Stimulated activated naive CD8-positive, alpha-beta T cell treated with anti-CD3 and anti-CD28 coated beads, Interleukin-15, Interleukin-2, amounts not matched to agents 100 U/mL and 50 U/mL, for 24 hours (primary cell): ENCODE data around the gene POU2AF3.

Experiments
- ATAC-seq: fragments of 150-1000 bp; cut with Tn5 transposase; one replicate; pipeline ENCODE4 v1.10.0; 2021
- DNase-seq: peaks from one replicate; pipeline ENCODE4 v3.0.0; 2021

POU2AF3 gene

DNA sequence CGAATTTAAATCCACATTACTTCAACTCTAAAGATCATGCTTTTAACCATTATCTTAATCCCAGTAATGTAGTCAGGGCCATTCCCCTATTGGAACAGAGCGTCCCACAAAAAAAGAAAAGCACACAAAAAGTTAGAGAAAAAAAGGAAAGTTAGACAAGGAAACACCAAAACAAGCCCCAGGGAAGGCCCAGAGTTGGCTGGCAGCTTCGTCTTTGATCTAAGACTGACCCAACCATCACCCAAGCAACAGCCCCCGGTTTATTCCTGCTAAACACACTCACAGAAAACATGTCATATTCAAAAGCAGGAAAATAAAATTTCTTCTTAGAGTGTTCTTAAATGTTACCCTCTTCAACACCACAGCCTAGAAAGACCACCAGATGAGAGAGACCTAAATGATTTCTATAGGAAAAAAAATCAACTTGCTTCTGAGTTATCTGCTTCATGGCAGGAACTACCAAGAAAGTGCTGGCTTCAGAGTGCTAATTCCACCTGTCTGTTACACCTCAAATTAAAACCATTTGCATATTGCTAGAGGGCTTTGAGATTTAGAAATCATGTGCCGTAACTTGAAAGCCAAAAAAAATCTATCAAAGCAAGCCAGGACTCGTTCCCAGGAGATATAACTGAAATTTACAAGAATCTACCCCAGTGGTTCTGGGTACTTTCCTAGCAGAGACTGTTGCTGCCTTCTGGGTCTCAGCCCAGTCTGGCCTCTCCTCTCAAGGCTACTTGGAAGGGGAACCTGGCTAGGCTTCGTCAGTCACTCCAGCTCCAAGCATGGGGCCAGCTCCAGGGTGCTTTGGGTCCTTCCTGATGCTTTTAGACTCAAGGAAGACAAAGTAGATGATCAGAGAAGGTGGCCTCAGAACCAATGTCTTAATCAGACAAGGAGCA is 31.2 kb downstream of the POU2AF3 start:
- no peak for ATAC-seq

DNA sequence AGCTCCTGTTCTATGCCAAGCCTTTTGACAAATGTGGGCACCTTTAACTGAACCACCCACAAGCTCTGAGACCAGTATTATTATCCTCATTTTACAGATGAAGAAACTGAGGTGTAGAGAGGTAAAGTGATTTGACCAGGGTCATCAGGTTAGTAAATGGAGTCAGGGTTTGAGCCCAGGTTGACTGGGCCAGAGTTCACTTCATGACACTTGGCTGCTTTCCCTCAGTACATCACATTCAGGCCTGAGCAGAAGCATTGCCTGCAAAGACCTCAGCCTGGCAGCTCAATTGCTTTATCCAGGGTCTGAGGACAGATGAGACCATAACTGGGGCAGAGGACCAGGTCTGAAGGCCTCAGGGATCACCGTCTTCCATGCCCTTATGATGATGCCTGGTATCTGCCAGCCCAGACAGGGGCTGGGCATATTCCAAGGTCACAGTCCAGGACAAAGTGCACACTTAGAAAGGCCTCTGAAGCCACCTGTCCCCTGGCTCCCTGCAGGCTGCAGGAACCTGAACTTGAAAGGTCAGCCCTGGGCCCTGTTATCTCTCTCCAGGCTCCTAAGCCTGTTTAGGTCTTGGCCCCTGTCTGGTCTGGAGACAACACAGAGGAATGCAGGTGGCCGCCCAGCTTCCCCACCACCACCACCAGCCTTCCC is 32.0 kb downstream of the POU2AF3 start:
- ATAC-seq (no peak), DNase-seq (no peak)

More for the DNA sequence above, 31.2 kb downstream of the POU2AF3 start:
- no peak for DNase-seq

DNA sequence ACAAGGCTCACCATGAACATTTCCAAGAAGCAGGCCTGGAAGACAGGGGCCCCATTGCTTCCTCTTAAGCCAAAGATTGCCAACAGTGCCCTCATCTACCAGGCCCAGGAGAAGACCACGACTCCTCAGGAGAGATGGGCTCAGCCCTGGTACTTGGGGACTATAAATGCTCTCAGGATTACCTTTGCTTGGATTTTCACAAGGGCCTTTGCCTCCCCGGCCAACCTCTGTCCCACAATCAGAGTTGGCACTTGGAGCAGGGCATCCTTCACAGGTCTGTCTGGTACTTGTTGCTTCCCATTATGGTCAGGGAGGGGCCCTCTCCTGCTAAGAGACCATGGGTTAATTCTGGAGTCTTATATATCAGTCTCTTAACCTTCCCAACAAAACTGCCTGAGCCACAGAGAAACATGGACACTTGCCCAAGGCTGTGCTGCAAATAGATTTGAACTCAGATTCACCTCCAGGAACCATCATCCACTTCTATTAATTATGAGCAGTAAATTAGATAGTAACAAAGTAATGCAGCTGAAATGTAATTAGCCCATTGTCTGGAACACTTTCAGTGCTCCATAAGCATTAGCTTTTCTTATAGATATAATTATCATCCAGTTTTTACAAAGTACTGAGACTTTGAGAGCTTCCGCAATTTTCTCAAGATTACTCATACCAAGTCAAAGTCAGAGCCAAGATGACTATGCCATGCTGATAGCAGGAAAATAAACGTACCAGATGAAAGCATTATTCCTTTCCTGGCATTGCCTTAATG is 33.5 kb downstream of the POU2AF3 start:
- DNase-seq: no peak
- ATAC-seq: no peak

DNA sequence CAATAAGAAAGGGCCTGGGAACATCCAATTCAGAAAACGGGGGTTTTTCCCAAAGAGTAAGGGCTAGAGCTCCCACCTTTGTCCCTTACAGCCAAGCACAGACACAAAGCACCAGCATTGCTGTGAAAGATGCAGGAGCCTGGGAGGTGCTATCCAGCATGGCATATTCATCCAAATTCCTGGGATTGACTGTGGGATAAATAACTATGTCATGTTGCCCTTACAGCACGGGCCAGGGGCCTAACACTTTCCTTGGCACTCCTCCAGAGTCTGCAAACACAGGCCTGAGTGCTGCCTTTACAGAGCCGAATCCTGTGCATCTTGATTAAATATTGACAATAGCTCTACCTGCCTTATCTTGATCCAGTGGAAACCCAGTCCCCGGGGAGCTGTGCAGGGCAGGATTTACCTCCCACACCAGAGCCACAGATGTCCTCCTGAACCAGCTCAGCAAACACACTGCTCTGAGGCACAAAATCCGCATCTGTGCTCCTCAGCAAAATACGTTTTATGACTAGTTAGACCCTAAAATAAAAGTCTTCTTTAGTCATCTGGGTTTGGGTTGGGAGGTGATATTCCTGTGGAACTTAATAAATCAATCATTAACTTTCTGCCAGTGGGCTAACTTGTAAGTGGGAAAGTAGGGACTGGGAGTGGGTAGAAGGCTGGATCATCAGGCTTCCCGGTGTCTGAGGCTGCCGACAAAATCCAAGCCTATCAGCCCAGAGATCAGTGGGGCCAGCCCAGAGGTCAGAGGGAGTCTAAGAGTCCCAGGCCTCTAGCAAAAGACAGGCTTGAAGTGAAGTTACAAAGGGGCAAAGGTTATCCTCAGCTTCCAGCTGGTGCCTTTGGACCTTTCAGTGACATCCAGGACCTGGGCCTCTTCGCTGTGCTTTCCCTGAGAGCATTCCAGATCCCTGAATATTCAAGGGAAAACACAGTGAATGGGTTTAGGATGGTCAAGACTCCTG is 36.5 kb downstream of the POU2AF3 start:
- no peak for DNase-seq

DNA sequence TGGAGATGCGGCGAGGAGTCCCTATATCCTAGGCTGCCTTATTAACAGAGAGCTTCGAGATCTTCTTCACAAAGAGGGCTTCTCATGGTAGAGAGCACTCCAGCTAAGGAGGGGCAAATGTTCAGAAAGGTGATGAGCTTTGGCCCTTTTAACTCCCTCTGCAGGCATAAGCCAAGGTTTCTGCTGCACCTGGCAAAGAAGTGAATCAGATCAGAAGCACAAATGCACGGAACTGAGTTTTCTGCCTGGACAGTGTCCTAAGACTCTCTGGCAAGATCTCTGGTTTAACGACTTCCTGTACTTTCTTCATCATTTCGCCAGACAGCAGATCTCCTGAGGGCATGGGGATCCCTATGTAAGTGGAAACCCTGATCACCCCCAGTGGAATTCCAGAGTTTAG is 37.2 kb downstream of the POU2AF3 start:
- DNase-seq (no peak), ATAC-seq (no peak)

More for the DNA sequence above, 36.5 kb downstream of the POU2AF3 start:
- ATAC-seq: no peak

DNA sequence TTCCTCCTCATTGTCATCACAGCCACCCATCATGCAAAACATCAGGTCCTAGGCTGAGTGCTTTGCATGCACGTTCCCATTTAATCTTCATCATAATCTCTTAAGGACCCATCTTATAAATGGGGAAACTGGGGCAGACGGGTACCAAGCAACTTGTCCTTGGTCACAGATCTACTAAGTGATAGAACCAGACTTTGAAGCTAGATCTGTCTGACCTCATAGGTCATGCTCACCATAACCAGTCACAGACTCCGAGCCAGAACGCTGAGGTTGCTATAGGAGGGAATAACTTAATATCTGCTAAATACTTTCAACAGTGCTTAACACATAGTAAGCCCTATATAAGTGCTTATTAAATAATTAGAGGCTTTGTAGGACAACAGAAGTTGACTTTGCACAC is 37.7 kb downstream of the POU2AF3 start:
- no peak for ATAC-seq
- DNase-seq: no peak

DNA sequence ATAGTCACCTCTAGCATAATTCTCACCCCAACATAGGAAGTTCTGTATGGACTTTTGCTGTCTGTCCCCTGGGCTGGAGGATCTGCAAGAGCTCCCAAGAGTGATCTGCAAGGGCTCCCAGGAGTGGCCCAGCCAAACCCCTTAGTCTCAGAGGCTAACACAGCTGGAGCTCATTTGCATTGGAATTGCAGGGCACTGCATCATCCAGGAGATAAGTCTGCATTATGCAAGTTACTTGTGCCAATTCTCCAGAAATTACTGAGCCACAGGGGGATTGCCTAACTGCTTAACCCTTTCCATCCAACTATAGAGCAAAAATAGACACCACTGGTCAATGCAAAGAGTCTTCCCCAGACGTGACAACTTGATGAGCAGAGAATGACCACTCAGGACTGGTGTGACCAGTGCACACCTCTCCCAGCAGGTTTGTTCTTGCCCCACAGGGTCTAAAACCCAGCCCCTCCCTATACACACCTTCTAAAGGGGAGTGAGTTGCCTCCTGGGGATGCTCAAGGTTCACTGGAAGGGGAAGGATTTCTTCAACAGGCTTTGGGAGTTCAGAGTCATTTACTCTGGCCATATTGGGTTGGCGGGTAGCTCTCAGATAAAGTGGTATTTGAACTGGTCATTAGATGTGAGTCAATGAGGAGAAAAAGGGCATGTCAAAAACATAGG is 38.4 kb downstream of the POU2AF3 start:
- ATAC-seq (no peak), DNase-seq (no peak)

DNA sequence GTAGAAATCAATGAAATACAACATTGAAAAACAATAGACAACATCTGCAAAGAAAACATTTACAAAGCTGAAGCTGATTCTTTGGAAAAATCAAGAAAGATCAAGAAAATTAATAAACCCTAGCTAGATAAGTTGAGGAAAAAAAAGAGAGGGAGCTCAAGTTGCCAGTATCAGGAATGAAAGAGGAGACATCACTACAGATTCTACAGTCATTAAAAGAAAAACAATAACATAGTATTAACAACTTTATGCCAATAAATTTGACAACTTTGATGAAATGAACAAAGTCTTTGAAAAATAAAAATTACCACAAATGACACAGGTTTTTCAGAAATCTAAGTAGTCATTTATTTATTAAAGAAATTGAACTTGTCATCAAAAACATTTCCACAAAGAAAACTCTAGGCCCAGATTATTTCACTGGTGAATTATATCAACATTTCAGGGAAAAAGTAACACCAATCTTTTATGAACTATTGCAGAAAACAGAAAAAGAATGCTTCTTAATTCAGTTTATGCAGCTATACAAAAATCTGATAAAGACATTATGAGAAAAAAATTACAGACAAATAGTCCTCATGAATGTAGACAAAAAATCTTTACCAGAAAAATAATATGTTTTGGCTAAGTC is 41.5 kb downstream of the POU2AF3 start:
- no peak for ATAC-seq

DNA sequence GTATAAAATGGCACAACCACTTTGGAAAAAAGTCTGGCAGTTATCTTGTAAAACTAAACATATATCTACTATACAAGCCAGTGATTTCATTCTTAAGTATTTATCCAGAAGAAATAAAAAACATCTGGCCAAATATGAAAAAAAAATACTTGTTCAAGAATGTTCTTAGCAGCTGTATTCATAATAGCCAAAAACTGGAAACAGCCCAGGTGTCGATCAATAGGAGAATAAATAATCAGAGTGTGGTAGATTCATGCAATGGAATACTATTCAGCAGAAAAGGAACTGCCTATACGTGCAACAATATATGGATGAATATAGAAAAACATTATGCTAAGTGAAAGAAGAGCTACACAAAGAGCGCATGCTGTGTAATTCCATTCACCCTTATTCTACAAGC is 44.0 kb downstream of the POU2AF3 start:
- DNase-seq (no peak), ATAC-seq (no peak)

More for the DNA sequence above, 41.5 kb downstream of the POU2AF3 start:
- no peak for DNase-seq

DNA sequence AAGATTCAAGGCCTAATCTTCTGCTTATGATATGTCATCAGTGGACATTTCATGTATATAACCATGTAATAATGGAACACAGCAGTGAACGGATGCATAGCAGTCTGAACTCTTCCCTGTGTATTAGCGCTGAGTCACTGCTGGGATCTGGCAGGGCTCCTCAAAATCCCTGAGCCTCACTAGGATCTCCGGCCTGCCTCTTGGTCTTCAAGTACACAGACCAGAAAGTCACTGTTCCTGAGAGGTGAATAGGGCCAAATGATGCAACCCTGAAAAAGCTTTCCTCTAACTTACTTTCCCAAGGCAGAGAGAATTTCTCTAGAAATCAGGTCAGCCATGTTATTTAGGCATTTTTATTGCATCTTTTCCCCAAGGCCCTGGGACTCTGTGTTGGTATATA is 45.7 kb downstream of the POU2AF3 start:
- no peak for DNase-seq
- ATAC-seq: no peak

DNA sequence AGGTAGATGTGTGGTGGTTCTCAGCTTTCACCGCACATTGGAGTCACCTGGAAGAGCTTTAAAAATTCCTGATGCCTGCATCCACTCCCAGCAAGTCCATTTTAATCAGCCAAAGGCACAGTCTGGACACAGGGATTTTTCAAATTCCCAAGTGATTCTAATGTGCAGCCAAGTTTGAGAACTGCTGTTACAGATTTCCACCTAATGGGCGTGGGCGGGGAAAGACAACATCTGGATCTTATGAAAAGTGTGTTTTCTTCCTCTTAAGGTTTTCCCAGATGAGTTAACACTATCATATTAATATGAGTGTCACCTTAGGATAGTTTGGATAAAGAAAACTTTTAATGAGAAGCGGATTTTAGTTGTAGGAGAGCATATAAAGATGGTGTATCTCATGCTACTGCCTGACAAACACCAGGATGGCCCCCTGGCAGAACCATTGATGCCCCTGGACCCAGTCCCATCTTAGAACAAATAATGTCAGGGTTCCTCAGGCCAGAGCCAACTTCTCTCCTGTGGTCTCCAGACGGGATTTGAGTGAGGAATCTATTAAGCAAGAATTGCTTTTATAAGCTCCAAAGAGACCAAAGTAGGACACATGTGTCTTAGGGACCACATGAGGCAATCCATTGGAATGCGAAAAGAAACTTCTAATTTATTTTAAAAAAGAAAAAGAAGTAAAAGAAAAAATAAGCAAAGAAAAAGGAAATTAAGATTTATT is 48.8 kb downstream of the POU2AF3 start:
- no peak for DNase-seq
- ATAC-seq: no peak

DNA sequence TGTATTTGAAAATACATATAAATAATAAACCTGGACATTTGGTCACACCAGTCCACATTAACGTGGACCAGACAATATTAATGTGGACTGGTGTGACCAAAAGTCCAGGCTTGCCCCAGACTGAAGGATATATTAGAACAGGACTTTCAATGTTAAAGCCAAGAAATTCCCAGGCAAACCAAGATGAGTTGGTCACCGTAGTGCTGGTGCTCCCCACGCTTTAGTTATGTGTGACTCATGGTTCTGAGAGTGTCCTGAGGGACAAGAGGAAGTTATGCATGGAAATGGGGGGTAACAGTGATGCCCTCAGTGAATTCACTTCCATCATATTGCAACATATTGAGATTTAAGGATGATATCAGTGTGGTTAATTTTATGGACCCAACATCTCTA is 49.4 kb downstream of the POU2AF3 start:
- DNase-seq (no peak), ATAC-seq (no peak)

DNA sequence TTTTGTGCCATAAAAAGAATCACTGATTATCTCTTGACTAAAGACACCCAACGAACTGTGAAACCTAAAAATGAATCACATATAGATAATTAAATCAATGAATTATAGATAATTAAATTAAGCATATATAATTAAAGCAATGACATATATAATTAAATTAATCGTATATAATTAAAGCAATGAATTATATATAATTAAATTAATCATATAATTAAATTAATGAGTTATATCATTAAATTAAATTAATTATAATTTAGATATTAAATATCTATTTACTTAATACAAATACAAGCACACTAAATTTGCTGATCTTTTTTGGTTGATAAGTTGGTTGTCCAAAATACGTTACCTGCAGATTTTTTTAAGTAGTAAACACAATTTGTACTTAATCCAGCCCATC is 49.8 kb downstream of the POU2AF3 start:
- ATAC-seq: no peak
- DNase-seq: no peak

DNA sequence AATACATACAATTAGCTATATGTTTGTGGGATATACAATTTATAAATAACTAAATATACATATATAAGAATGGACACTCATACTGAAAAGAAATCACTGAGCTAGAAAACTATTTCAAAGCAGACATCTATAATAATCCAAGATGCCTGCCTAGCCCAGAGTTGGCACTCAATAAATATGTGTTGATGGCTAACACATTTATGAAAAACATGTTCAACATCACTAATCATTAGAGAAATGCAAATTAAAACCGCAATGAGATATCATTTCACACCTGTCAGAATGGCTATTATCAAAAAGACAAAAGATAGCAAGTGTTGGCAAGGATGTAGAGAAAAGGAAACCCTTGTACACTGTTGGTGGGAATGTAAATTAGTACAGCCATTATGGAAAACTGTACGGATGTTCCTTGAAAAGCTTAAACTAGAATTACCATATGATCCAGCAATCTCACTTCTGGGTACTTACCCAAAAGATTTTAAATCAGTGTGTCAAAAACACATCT is 50.9 kb downstream of the POU2AF3 start:
- no peak for DNase-seq
- ATAC-seq: no peak

DNA sequence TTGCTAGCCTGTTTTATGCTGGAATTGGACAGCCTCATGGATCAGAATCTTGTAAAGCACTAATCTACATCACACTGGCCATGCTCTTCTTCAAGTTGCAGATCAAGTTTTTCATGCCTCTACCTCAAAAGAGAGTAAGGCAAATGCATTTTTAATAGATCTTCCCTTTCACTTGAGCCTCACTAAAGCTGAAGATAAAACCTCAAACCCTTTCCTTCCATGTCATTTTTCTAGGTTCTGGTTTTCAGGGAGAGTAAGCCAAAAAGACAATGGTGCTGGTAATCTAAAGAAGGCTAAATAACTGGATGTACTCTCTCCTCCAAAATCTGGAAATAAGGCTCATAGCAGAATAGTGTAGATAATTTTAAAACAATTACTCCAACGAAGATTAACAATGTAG is 52.5 kb downstream of the POU2AF3 start:
- ATAC-seq: no peak
- no peak for DNase-seq

DNA sequence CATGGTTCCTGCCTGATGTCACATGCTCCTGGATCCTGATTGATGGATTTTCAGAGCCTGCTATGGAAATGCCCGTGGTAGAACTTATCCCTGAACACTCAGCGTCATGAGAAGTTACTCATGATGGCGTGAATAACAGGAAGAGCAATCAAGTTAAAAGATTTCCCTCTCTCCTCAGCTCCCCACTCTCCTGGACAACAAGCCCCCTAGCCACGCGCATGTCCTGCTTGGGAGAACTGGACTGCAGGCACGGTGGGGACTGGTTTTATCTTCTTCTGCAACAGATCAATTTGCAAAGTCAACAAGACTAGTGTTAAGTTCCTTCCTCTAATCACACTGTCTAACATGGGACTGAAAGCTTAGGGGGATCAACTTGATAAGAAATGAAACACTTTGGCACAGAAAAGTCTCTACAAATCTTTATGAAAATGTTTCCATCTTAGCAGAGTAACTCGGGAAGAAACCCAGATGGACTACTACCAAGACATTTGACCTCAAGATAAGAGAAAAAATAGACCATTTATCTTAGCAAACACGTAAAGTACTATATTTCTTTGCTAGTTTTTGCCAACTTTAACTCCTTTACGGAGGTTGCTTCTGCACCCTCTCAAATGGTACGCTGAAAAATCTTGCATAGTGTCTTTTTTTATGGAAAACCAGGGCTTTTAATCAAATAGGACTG is 53.2 kb downstream of the POU2AF3 start:
- ATAC-seq (no peak), DNase-seq (no peak)

DNA sequence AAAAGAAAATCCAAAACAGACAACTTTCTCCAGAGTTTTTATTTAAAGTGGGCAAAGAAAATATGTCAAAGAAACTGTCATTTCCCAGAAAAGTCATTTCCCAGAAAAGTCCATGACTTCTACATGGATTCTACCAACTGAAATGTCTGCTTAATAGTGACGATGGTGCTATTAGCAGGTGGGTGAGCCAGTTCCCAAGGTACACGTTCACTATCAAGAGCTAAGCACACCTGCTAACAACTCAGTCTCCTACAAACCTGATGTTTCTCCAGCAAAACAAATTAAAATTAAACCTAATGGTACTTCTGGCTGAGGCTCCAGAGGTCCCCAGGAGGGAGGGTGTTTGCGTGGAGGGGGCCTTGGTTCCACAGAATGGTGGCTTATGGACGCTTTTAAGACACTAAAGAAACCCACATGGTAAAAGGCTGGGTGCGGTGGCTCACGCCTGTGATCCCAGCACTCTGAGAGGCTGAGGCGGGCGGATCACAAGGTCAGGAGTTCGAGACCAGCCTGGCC is 53.9 kb downstream of the POU2AF3 start:
- no peak for ATAC-seq
- DNase-seq: no peak

DNA sequence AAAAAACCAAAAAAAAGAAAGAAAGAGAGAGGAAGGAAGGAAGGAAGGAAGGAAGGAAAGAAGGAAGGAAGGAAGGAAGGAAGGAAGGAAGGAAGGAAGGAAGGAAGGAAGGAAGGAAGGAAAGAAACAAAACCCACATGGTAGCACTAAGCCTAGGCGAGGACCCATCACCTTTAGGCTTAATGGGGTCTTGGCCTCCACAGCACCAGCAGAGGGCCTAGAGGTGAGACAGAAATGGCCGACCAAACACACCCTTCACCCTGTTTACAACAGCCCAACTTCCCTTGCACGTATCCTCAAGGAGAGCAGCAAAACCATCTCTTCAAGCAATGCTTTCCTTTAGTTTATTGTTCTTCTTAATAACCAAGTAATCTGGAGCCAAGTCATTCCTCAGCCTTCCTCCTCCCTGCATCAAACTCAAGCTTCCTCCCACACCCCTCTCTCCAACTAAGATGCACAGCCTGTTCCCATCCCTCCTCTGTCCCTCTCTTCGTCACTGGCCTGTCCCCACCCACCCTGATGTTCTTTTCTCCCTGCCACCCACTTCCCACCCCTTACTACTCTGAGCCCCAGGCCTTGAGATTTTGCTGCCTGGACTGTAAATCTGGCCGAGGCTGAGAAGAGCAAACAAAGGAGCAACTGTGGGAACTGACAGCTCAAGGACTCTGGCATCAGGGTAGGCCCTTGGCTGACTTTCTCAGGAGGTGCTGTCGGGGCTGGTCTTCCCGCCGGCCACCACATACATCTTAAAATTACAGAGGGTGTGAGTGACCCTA is 54.8 kb downstream of the POU2AF3 start:
- DNase-seq: no peak
- ATAC-seq: no peak
